ENCODE results near the gene TMEM107.

The TMEM107 gene

DNA sequence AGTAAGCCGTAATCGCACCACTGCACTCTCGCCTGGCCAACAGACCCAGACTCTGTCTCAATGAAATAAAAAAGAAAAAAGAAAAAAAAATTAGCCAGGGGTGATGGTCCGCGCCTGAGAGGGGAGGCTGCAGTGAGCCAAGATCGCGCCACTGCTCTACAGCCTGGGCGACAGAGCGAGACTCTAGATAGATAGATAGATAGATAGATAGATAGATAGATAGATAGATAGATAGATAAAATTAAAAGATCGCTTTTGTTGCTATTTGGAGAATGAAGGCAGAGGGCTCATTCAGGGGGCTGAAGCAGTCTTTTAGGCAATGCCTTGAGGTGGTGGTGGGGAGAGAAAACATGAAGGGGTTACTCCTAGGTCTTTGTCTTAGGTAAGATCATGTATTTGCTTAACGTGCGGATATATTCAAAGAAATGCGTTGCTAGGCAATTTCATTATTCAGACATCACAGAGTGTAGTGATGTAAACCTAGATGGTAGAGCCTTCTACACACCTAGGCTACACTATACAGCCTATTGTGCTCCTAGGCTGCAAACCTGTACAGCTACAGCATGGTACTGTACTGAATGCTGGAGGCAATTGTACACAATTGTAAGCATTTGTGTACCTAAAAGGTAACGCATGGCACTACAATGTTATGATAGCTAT is 47.9 kb downstream of the TMEM107 start:
- DNase-seq, result no peak

- DNase-seq, result no peak
Observed at GRCh38 chr17:8126491-8127066, 49.6 kb downstream of the TMEM107 start.

DNA sequence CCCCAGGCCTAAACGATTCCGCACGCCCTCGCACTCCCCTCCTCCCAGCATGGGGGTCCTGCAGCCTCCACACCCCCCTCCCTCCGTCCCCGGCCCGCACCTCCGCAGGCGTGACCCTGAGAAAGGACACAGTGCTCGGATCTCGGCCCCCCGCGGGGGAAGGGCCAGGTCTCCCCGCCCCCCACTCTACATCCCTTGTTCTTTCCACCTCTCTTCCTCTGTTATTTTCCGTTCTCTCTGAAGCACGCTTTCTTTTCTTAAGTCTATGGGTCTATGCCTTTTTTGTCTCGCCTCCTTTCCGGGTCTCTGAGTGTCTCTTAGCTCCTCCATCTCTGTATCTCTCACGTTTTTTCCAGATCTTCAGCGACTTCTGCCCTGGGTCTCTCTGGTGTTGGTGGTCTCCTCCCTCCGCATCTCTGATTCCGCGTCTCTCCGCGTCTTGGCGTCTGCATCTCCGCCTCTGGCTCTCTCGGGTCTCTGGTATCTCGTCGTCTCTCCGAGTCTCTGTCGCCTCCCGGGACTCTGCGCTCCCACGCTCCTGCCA is 50.2 kb downstream of the TMEM107 start:
- no peak for DNase-seq

DNA sequence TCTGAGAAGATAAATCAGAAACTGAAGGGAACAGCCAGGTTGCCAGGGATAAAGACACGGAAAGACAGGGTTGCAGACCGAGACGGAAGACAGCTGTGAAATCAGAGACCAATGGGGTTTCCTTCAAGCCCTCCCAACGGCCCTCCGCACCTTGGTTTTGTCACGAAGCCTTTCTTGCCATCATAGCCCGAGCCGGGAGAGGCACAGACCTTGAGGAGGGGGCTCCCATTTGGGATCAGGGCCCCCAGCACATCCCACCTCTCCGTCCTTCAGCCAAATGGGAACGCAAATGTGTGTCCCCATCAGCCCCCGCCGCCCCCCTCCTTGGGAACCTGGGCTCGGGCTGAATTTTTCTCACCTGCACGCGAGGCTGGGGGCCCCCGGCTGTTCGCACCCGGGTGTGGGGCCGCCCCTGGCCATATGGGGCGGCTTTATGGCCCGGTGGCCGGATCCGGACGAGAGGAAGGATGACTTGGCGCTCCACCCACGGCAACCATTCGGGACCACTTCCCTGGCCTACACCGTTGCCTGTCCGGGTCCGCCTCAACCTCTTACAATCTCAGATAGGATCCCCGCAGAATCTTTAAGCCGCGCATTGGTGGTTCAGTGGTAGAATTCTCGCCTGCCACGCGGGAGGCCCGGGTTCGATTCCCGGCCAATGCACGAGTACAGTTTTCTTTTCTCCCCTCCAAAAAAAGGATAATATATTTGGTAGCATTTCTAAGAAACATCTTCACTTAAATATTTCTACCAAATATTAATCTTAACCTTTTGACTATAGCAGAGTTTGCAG is 50.8 kb downstream of the TMEM107 start:
- peak; percentile 61 for DNase-seq

DNA sequence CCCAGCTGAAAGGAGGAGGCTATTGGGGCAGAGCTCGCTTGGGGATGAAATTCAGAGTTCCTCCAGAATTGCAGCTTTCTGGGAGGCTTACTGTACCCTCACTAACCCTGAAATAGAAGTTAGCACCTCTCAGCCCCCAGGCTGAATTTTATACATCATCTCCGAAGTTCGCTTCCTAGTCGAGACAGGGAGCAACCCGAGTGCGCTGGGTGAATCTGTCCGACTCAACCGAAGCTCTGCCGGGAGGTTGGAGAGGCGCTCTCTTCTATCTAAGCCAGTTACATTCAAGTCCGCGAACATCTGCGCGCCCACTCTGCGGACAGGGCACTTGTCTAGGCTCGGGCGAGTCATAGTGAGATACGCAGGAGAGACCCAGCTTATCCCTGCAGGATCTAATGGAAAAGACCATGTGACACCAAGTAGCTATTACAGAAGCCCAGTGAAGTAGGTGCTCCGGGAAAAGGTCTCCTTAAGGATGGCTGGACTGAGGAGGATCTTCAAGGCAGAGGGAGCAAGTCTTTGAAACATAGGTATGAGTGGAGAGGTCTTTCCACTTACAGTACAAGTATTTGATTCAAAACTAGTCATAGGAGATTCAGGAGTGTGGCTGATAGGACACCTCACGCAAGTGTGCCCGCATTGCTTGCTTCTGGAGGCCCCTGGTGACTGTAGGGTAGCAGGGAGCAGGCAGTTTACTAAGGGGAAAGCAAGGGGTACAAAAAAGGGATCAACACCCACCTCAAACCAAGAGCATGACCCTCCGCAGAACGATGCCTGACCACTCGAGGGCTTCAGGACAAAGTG is 51.6 kb downstream of the TMEM107 start:
- DNase-seq, result no peak

DNA sequence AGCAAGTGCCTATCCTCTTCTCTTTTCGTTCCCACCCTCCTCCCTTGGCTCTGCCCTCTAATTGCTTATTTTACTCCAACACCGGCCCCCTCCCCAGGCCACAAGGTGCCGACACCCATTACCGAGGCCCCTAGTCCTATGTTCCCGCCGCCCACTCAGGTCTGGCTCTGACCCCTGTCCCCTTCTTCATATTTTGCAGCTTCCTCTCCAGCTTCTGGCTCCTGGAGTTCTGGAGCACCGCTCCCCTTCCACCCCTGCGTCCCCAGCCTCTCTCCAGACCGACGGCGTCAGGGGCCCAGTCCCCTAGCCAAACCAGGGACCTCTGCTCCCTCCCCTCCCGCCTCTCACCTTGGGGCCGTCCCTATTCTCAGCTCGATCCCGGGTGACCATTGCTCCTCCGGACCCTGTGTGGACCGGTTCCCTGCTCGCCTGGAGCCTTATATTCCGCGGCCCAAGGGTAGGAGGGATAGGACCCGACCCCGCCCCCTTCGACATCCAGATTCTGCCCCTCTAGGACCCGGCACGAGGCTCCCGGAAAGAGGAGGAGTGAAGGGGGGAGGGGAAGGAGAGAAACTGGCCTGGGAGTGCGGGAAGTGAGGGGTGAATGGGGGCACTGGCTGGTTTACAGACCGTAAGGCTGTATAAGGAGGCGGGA is 52.4 kb downstream of the TMEM107 start, which contains the start of gene HES7:
Gene HES7 (minus strand): TSS at position 412 of the 655 bp plus-strand sequence. CDS start 22 bp downstream, at position 390.
- no peak for DNase-seq

DNA sequence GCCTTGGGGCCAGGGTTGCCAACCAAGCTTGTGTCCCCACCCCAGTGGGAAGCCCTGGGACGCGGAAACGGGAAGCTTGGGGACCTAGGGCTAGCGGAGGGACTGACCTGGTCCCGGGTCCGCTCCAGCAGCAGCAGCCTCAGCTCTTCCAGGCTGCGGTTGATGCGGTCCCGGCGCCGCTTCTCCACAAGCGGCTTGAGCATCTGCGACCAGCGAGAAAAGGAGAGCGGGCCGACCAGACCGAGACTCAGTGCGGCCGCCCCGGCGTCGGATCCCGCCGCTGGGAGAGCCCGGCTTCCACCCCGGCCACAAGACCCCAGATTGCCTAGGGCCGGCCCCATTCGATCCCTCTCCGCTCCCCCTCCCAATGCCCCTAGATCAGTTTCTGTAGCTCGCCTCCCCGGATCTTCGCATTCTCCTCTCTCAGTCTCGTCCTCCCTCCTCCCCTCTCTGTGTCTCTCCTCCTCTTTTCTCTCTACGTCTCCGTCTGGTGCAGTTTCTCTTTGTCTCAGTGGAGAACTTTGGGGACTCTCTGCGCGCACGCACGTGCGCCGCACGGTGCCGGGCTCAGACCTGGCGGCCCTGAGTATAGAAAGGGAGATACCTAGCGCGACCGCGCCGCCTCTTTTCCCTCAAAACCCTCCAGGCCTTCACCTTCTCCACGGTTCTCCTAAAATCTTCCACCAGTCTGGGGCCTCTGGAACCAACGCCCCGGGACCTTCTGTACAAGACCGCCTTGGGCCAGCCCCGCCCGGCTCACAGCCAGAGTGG is 53.1 kb downstream of the TMEM107 start:
- no peak for DNase-seq

Measured in NCI-H1048 (cell line).